HG02970 (cell line): ENCODE measurements around the gene HCFC1.
A peak's percentile ranks its signal among the peaks of the same experiment; 100 is the strongest.

ENCODE experiments used
- ATAC-seq: cut with Tn5 transposase; IDR thresholded peaks from one replicate; pipeline ENCODE4 v1.9.1; 2021; ENCODE audit warnings: mild to moderate bottlenecking, moderate library complexity, moderate number of reproducible peaks; ENCODE audit not compliant: unreplicated experiment, low FRiP score

Gene HCFC1

GRCh38 chrX:153944800-153945150, 26.8 kb downstream of the HCFC1 start:
- ATAC-seq, result no peak

- ATAC-seq, result no peak
These were observed 27.3 kb downstream of the HCFC1 start, which contains the start of gene RENBP for GRCh38 chrX:153944140-153944799. Gene RENBP (minus strand): TSS chrX:153944643. CDS start chrX:153944610, 33 bp downstream.

GRCh38 chrX:153941336-153942252, 30.0 kb downstream of the HCFC1 start:
- ATAC-seq, result no peak

GRCh38 chrX:153939573-153939972, 32.0 kb downstream of the HCFC1 start:
- ATAC-seq, result no peak

GRCh38 chrX:153938226-153938786, 33.3 kb downstream of the HCFC1 start:
- ATAC-seq, result no peak

GRCh38 chrX:153937056-153937455, 34.6 kb downstream of the HCFC1 start:
- ATAC-seq, result no peak

GRCh38 chrX:153935326-153935851, 36.2 kb downstream of the HCFC1 start:
- ATAC-seq, result no peak

GRCh38 chrX:153934762-153935325, 36.8 kb downstream of the HCFC1 start, which contains the start of gene NAA10:
Gene NAA10 (minus strand): TSS chrX:153935037. CDS start chrX:153934904, 133 bp downstream.
- peak; percentile 79 for ATAC-seq

GRCh38 chrX:153934148-153934761, 37.4 kb downstream of the HCFC1 start:
- no peak for ATAC-seq

GRCh38 chrX:153933748-153934147, 37.9 kb downstream of the HCFC1 start:
- ATAC-seq, result no peak

GRCh38 chrX:153932220-153932915, 39.2 kb downstream of the HCFC1 start:
- no peak for ATAC-seq

GRCh38 chrX:153931748-153932147, 39.9 kb downstream of the HCFC1 start:
- ATAC-seq, result no peak

GRCh38 chrX:153931151-153931550, 40.5 kb downstream of the HCFC1 start:
- no peak for ATAC-seq

GRCh38 chrX:153930011-153930910, 41.4 kb downstream of the HCFC1 start:
- ATAC-seq, result no peak

- ATAC-seq, result no peak
These were observed 42.0 kb downstream of the HCFC1 start for GRCh38 chrX:153929576-153929975.

GRCh38 chrX:153928846-153929245, 42.8 kb downstream of the HCFC1 start:
- ATAC-seq, result no peak

- peak; percentile 78 for ATAC-seq
These were observed 43.5 kb downstream of the HCFC1 start for GRCh38 chrX:153927922-153928760.

GRCh38 chrX:153927672-153927921, 44.0 kb downstream of the HCFC1 start:
- no peak for ATAC-seq
